Hepatocyte (in vitro differentiated cells): ENCODE results near the gene RAB3GAP2. TPM values are rescaled to one million over a fixed set of nuclear protein-coding genes. Genes with fewer than 3 reads are reported as not detected.
"Not testable (repeated sequence)": the region's sequence is repeated elsewhere in the genome, so short reads cannot be mapped to it uniquely, and the experiment has no call there.

Experiments used
- DNase-seq: peaks from one replicate; pipeline ENCODE4 v3.0.0-alpha.2; 2016; ENCODE audit warnings: low spot score
- H2AFZ ChIP-seq: fragments of 200-600 bp; sonication (generic); 2 replicates; pipeline ENCODE4 v1.6.0; 2016; ENCODE audit warnings: antibody characterized with exemption, mild to moderate bottlenecking
- H3K27ac ChIP-seq: fragments of 200-600 bp; sonication (generic); 2 replicates; pipeline ENCODE4 v1.5.1; 2016; ENCODE audit warnings: mild to moderate bottlenecking
- H3K27me3 ChIP-seq: fragments of 200-600 bp; sonication (generic); 2 replicates; pipeline ENCODE4 v1.6.1; 2016
- H3K36me3 ChIP-seq: fragments of 200-600 bp; sonication (generic); replicated peaks from 2 replicates; pipeline ENCODE4 v1.5.1; 2016; ENCODE audit warnings: low read depth; ENCODE audit not compliant: insufficient read depth
- H3K4me1 ChIP-seq: fragments of 200-600 bp; sonication (generic); 2 replicates; pipeline ENCODE4 v1.5.1; 2016; ENCODE audit warnings: mild to moderate bottlenecking, moderate library complexity; ENCODE audit not compliant: insufficient read depth
- H3K4me2 ChIP-seq: fragments of 200-600 bp; sonication (generic); 2 replicates; pipeline ENCODE4 v1.6.0; 2016
- H3K4me3 ChIP-seq: fragments of 200-600 bp; sonication (generic); 2 replicates; pipeline ENCODE4 v1.5.1; 2016; ENCODE audit warnings: mild to moderate bottlenecking
- H3K79me2 ChIP-seq: fragments of 200-600 bp; sonication (generic); 2 replicates; pipeline ENCODE4 v1.6.0; 2017; ENCODE audit warnings: mild to moderate bottlenecking
- H3K9me2 ChIP-seq: fragments of 200-600 bp; sonication (generic); replicated peaks from 2 replicates; pipeline ENCODE4 v1.6.0; 2017; ENCODE audit warnings: mild to moderate bottlenecking; ENCODE audit not compliant: insufficient read depth
- H3K9me3 ChIP-seq: fragments of 200-600 bp; sonication (generic); 2 replicates; pipeline ENCODE4 v1.5.1; 2016; ENCODE audit warnings: low read depth, mild to moderate bottlenecking
- H4K20me1 ChIP-seq: fragments of 200-600 bp; sonication (generic); 2 replicates; pipeline ENCODE4 v1.6.0; 2016; ENCODE audit warnings: mild to moderate bottlenecking; ENCODE audit not compliant: insufficient read depth, poor library complexity, severe bottlenecking
- CTCF ChIP-seq: fragments of 200-600 bp; sonication (generic); IDR thresholded peaks from 2 replicates; pipeline ENCODE4 v1.5.1; 2016; ENCODE audit warnings: antibody characterized with exemption, mild to moderate bottlenecking; ENCODE audit not compliant: poor library complexity
- EZH2 ChIP-seq: fragments of 200-600 bp; sonication (generic); IDR thresholded peaks from 2 replicates; pipeline ENCODE4 v1.6.1; 2016; ENCODE audit warnings: antibody characterized with exemption, mild to moderate bottlenecking, borderline replicate concordance
- EZH2phosphoT487 ChIP-seq: fragments of 200-600 bp; sonication (generic); IDR thresholded peaks from one replicate; pipeline ENCODE4 v1.6.1; 2018; ENCODE audit warnings: antibody characterized with exemption, mild to moderate bottlenecking, low read depth, moderate library complexity; ENCODE audit not compliant: unreplicated experiment, severe bottlenecking
- WGBS: methylation state at CpG from one replicate; pipeline ENCODE4 v1.1.6; 2016; ENCODE audit warnings: low lambda C conversion rate; ENCODE audit errors: missing lambda C conversion rate; 5-methylcytosine and 5-hydroxymethylcytosine counted together
- polyA plus RNA-seq: library from polyadenylated mRNA; unstranded; fragments of >200 nt; fragmentation: Nextera tagmentation; extraction: Ambion mirVana; gene quantifications from 2 replicates; pipeline ENCODE4 v1.2.1, GENCODE V29; 2016
- total RNA-seq: library from RNA; depleted of rRNA; stranded (reverse); fragments of >200 nt; gene quantifications from 2 replicates; pipeline ENCODE4 v1.2.3, GENCODE V29; 2014

Gene RAB3GAP2
- total and polyA plus RNA-seq, 2 experiments from 2014 or later = 13.7 to 31.6 TPM

DNA sequence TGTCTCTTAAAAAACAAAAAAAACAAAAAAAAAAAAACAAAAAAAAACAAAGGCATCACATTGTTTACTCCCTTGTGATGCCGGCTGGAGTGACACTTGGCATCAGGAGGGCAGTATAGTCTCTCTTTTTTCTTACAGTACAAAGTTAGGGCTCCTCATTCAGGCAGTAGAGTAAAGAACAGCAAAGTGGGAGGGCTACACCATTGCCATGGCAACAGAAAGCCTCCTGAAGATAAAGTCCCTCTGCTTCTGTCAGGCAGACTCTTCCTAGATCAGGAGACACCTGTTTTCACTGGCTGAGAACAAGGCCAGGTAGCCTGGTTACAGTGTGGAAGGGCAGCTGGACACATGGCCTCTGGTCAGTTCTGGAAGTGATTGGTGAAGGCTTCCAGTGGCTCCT, 41.3 kb upstream of the RAB3GAP2 start:
- no peaks in the 10 kb centered on the region for H3K4me1 ChIP-seq
- H2AFZ ChIP-seq = no peak overlapping the region
- DNase-seq = peak; percentile 14
- no peaks in the 10 kb centered on the region for H3K9me3 ChIP-seq
- H3K9me2 ChIP-seq = no peaks in the 10 kb centered on the region
- H3K27ac ChIP-seq = no peak overlapping the region
- H3K27me3 ChIP-seq = no peaks in the 10 kb centered on the region
- 48% methylated on average over 1 of the region's 1 CpG for WGBS
- TF ChIP-seq CTCF = no peak
- no peak for TF ChIP-seq EZH2phosphoT487
- TF ChIP-seq EZH2 = no peak
- H3K79me2 ChIP-seq = no peaks in the 10 kb centered on the region
- no peaks in the 10 kb centered on the region for H4K20me1 ChIP-seq
- no peak overlapping the region for H3K4me2 ChIP-seq
- H3K36me3 ChIP-seq = no peaks in the 10 kb centered on the region
- no peak overlapping the region for H3K4me3 ChIP-seq

GRCh38 chr1:220310147-220310546, 37.9 kb upstream of the RAB3GAP2 start:
- not testable (repeated sequence) for H4K20me1 ChIP-seq, H3K27ac ChIP-seq, H3K4me3 ChIP-seq, DNase-seq, H3K4me2 ChIP-seq, H3K4me1 ChIP-seq, H2AFZ ChIP-seq, H3K9me3 ChIP-seq, H3K27me3 ChIP-seq, H3K36me3 ChIP-seq, H3K79me2 ChIP-seq, H3K9me2 ChIP-seq
- WGBS = 93% methylated on average over 4 of the region's 4 CpGs

- H2AFZ ChIP-seq = no peak overlapping the region
- no peaks in the 10 kb centered on the region for H3K27me3 ChIP-seq
- H3K4me2 ChIP-seq = no peak overlapping the region
- no peaks in the 10 kb centered on the region for H3K36me3 ChIP-seq
- WGBS = 86% methylated on average over 3 of the region's 3 CpGs
- TF ChIP-seq CTCF (no peak), EZH2phosphoT487 (no peak), EZH2 (no peak)
- no peak for DNase-seq
- no peak overlapping the region for H3K4me3 ChIP-seq
- no peaks in the 10 kb centered on the region for H3K79me2 ChIP-seq
- no peaks in the 10 kb centered on the region for H3K9me3 ChIP-seq
- no peaks in the 10 kb centered on the region for H3K9me2 ChIP-seq
- H4K20me1 ChIP-seq = no peaks in the 10 kb centered on the region
- H3K27ac ChIP-seq = no peak overlapping the region
- no peaks in the 10 kb centered on the region for H3K4me1 ChIP-seq
These were observed 35.4 kb upstream of the RAB3GAP2 start for GRCh38 chr1:220307607-220308006.

GRCh38 chr1:220306339-220306738, 34.1 kb upstream of the RAB3GAP2 start:
- 100% methylated on average over 1 of the region's 1 CpG for WGBS
- peaks cover under 1% of the 10 kb centered on the region for H3K4me1 ChIP-seq
- H3K36me3 ChIP-seq = no peaks in the 10 kb centered on the region
- no peak for DNase-seq
- H3K9me3 ChIP-seq = no peaks in the 10 kb centered on the region
- no peak overlapping the region for H2AFZ ChIP-seq
- no peaks in the 10 kb centered on the region for H4K20me1 ChIP-seq
- no peak overlapping the region for H3K4me3 ChIP-seq
- no peaks in the 10 kb centered on the region for H3K9me2 ChIP-seq
- TF ChIP-seq EZH2 = no peak
- no peak for TF ChIP-seq CTCF
- TF ChIP-seq EZH2phosphoT487 = no peak
- no peaks in the 10 kb centered on the region for H3K79me2 ChIP-seq
- H3K27me3 ChIP-seq = no peaks in the 10 kb centered on the region
- no peak overlapping the region for H3K27ac ChIP-seq
- no peak overlapping the region for H3K4me2 ChIP-seq
